ENCODE measurements around the gene CITED2. TPM values are rescaled to one million over a fixed set of nuclear protein-coding genes. Genes with fewer than 3 reads are reported as not detected.
"Not testable (repeated sequence)": the region's sequence is repeated elsewhere in the genome, so short reads cannot be mapped to it uniquely, and the experiment has no call there.

Gene CITED2
- total RNA-seq, 1 donor from 2014 or later: 41.8 TPM

DNA sequence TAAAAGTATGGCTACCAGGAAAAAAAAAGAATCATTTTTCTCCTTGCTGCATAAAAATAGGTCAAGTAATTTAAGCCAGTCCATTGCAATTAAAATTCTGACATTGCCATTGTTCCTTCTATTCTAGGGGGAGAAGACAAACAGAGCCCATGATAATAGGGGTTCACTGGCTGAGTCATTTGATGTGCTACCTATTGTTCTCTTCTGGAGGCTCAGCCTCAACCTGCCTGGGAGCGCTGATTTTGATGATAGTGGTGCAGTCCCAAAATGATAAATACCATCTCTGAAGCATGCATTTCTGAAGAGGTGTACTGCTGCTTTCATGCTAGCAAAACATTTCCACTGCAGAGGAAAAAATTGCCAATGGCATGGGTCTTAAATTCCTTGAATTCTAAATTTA, 5.8 kb downstream of the CITED2 start:
- Histone ChIP-seq H3K27ac (ENCODE audit: low read depth, low read length) (peak overlapping the region; percentile 83), H3K27me3 (ENCODE audit: control insufficient read depth in 3 of 3, insufficient read depth in 3 of 3, low read length in 3 of 3) (no peaks in the 10 kb centered on the region)

DNA sequence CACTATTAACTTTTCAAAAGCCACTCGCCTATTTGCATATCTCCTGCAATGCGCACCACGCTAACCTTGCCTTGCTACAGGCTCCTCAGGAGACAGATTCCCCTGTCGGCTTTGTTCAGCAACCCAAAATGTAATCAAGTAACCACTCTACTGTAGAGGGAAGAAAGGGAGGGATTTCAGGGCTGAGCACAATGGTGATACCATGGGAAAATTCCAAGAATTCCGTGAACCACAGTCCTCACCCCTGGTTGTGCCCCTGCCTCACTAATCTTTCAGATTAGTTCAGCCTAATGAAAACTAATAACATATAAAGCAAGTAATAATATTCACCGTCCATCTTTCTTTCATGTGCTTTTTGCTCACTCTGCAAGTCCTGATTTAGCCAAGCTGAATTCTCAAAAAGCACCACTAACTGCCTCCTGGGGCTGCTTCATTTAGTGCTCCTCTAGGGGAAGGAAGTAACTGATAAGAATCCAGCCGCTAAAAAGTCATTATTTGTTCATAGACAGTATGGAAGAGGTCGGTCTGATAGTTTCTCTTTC, 6.6 kb downstream of the CITED2 start:
- Histone ChIP-seq H3K4me1 (ENCODE audit: control insufficient read depth in 3 of 3, insufficient read depth in 3 of 3, low read length in 3 of 3) (peaks cover 10 to 21% (median 16%) of the 10 kb centered on the region in 3 donors), H3K9me3 (ENCODE audit: control insufficient read depth in 3 of 3, low read length in 3 of 3) (no peaks in the 10 kb centered on the region), H3K27ac (ENCODE audit: low read depth, low read length) (no peak overlapping the region)

More for the DNA sequence above, 5.8 kb downstream of the CITED2 start:
- no peak overlapping the region for H3K4me3 ChIP-seq (ENCODE audit: low read length in 3 of 3)
- no peak overlapping the region for H3K9ac ChIP-seq (ENCODE audit: low read depth in 1 of 3, low read length in 3 of 3)
- peaks cover 7 to 16% (median 11%) of the 10 kb centered on the region in 3 donors for H3K36me3 ChIP-seq (ENCODE audit: control insufficient read depth in 3 of 3, insufficient read depth in 3 of 3, low read length in 3 of 3)
- H3K4me1 ChIP-seq (ENCODE audit: control insufficient read depth in 3 of 3, insufficient read depth in 3 of 3, low read length in 3 of 3): peaks cover 12 to 21% (median 16%) of the 10 kb centered on the region in 3 donors
- H3K9me3 ChIP-seq (ENCODE audit: control insufficient read depth in 3 of 3, low read length in 3 of 3): no peaks in the 10 kb centered on the region

DNA sequence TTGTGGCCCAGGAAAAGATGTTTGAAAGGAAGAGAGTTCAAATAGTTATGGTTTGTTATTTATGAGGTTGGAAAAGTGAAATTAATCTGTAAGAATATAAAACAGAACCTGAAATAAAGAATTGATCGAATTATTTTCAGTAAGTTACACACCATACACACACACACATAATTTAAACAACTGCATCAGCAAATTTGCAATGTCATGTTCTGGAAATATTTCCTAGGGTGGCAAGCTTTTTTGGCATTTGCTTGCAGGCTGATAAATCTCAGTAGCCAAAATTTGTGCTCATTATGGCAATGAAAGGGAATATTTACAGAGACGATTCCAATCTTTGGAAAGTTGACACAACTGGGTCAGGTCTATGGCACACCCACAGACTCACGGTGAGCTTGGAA, 9.5 kb downstream of the CITED2 start:
- Histone ChIP-seq H3K4me1 (ENCODE audit: control insufficient read depth in 3 of 3, insufficient read depth in 3 of 3, low read length in 3 of 3) (peaks cover 5 to 10% (median 10%) of the 10 kb centered on the region in 3 donors), H3K9me3 (ENCODE audit: control insufficient read depth in 3 of 3, low read length in 3 of 3) (no peaks in the 10 kb centered on the region), H3K9ac (ENCODE audit: low read depth in 1 of 3, low read length in 3 of 3) (no peak overlapping the region), H3K27ac (ENCODE audit: low read depth, low read length) (no peak overlapping the region), H3K36me3 (ENCODE audit: control insufficient read depth in 3 of 3, insufficient read depth in 3 of 3, low read length in 3 of 3) (no peaks in the 10 kb centered on the region), H3K27me3 (ENCODE audit: control insufficient read depth in 3 of 3, insufficient read depth in 3 of 3, low read length in 3 of 3) (no peaks in the 10 kb centered on the region), H3K4me3 (ENCODE audit: low read length in 3 of 3) (no peak overlapping the region)

More for the DNA sequence above, 6.6 kb downstream of the CITED2 start:
- Histone ChIP-seq H3K27me3 (ENCODE audit: control insufficient read depth in 3 of 3, insufficient read depth in 3 of 3, low read length in 3 of 3) (no peaks in the 10 kb centered on the region), H3K4me3 (ENCODE audit: low read length in 3 of 3) (no peak overlapping the region), H3K9ac (ENCODE audit: low read depth in 1 of 3, low read length in 3 of 3) (no peak overlapping the region), H3K36me3 (ENCODE audit: control insufficient read depth in 3 of 3, insufficient read depth in 3 of 3, low read length in 3 of 3) (peaks cover under 1 to 9% (median 6%) of the 10 kb centered on the region in 3 donors)

DNA sequence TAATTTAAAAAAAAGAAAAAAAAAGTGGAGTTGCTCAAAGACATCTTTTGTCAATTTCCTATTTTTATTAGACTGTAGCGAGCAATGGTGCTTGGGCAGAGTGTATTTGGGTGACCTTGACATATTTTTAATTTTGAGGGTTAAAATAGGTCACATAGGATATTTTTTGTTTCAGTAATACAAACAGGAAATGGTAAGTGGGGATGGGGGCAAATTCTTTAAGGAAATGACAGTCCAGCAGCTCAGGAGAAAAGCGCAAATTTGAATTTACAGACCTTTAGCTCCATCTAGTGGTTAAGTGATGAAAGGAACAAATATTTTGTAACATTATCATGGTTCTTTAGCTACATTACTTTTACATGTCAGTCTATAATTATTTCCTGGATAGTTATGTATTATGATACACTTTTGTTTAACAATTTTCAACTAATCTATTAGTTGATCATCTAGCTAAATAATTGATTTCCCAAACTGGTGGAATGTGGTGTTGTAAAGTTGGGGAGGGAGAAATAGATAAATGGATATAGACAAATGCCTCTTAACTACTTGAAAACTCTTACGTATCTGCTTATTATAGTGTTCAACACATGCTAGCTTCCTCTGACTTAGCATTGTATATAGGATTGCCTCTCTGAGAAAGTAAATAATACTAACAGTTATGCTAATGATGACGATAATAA, 10.0 kb downstream of the CITED2 start:
- Histone ChIP-seq H3K4me3 (ENCODE audit: low read length in 3 of 3) (no peak overlapping the region), H3K36me3 (ENCODE audit: control insufficient read depth in 3 of 3, insufficient read depth in 3 of 3, low read length in 3 of 3) (no peaks in the 10 kb centered on the region), H3K9ac (ENCODE audit: low read depth in 1 of 3, low read length in 3 of 3) (no peak overlapping the region), H3K27ac (ENCODE audit: low read depth, low read length) (no peak overlapping the region), H3K9me3 (ENCODE audit: control insufficient read depth in 3 of 3, low read length in 3 of 3) (no peaks in the 10 kb centered on the region), H3K27me3 (ENCODE audit: control insufficient read depth in 3 of 3, insufficient read depth in 3 of 3, low read length in 3 of 3) (no peaks in the 10 kb centered on the region), H3K4me1 (ENCODE audit: control insufficient read depth in 3 of 3, insufficient read depth in 3 of 3, low read length in 3 of 3) (peaks cover 0 to 7% (median 5%) of the 10 kb centered on the region in 3 donors)

DNA sequence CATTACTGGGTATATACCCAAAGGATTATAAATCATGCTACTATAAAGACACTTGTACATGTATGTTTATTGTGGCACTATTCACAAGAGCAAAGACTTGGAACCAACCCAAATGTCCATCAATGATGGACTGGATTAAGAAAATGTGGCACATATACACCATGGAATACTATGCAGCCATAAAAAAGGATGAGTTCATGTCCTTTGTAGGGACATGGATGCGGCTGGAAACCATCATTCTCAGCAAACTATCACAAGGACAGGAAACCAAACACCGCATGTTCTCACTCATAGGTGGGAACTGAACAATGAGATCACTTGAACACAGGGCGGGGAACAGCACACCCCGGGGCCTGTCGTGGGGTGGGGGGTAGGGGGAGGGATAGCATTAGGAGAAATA, 10.7 kb downstream of the CITED2 start:
- not testable (repeated sequence) for H3K27me3 ChIP-seq (ENCODE audit: control insufficient read depth in 3 of 3, insufficient read depth in 3 of 3, low read length in 3 of 3); H3K27ac ChIP-seq (ENCODE audit: low read depth, low read length); H3K4me3 ChIP-seq (ENCODE audit: low read length in 3 of 3); H3K9me3 ChIP-seq (ENCODE audit: control insufficient read depth in 3 of 3, low read length in 3 of 3); H3K9ac ChIP-seq (ENCODE audit: low read depth in 1 of 3, low read length in 3 of 3); H3K4me1 ChIP-seq (ENCODE audit: control insufficient read depth in 3 of 3, insufficient read depth in 3 of 3, low read length in 3 of 3); H3K36me3 ChIP-seq (ENCODE audit: control insufficient read depth in 3 of 3, insufficient read depth in 3 of 3, low read length in 3 of 3)

DNA sequence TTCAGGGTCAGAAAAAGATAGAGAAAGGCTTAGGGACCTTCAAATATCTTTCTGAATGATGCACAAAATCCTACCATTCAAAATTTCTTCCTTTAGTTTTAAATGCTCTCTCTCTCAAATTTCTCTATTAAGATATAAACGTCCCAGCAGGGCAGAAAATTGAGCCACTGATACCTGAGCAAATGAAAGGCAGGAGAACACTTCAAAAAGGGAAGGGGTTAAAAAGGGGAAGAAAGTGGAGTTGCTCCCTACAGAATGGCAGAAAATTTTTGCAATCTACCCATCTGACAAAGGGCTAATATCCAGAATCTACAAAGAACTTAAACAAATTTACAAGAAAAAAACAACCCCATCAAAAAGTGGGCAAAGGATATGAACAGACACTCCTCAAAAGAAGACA, 11.3 kb downstream of the CITED2 start:
- H3K9ac ChIP-seq (ENCODE audit: low read depth in 1 of 3, low read length in 3 of 3); H3K36me3 ChIP-seq (ENCODE audit: control insufficient read depth in 3 of 3, insufficient read depth in 3 of 3, low read length in 3 of 3); H3K9me3 ChIP-seq (ENCODE audit: control insufficient read depth in 3 of 3, low read length in 3 of 3); H3K4me3 ChIP-seq (ENCODE audit: low read length in 3 of 3); H3K4me1 ChIP-seq (ENCODE audit: control insufficient read depth in 3 of 3, insufficient read depth in 3 of 3, low read length in 3 of 3); H3K27ac ChIP-seq (ENCODE audit: low read depth, low read length); H3K27me3 ChIP-seq (ENCODE audit: control insufficient read depth in 3 of 3, insufficient read depth in 3 of 3, low read length in 3 of 3): not testable (repeated sequence)

DNA sequence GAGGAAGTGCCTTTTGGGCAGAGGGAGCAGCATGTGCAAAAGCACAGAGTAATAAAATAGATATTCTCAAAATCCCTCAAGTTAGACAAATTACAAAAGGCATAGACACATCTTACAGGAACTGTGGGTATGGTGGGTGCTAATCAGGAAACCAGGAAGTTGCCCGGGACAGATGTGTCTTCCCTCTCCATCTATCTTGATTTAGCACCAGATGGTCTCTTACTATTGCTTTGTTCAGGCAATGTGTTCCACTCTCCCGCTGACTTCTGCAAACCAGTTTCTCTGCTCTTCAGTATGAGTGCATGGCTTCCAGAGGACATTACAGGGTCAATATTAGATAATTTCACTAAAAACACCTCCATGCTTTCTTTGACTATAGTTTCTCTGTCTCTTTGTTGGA, 13.2 kb downstream of the CITED2 start:
- Histone ChIP-seq H3K9me3 (ENCODE audit: control insufficient read depth in 3 of 3, low read length in 3 of 3) (no peaks in the 10 kb centered on the region), H3K4me1 (ENCODE audit: control insufficient read depth in 3 of 3, insufficient read depth in 3 of 3, low read length in 3 of 3) (no peaks in the 10 kb centered on the region), H3K9ac (ENCODE audit: low read depth in 1 of 3, low read length in 3 of 3) (no peak overlapping the region), H3K36me3 (ENCODE audit: control insufficient read depth in 3 of 3, insufficient read depth in 3 of 3, low read length in 3 of 3) (no peaks in the 10 kb centered on the region), H3K27me3 (ENCODE audit: control insufficient read depth in 3 of 3, insufficient read depth in 3 of 3, low read length in 3 of 3) (no peaks in the 10 kb centered on the region), H3K27ac (ENCODE audit: low read depth, low read length) (peak overlapping the region; percentile 30), H3K4me3 (ENCODE audit: low read length in 3 of 3) (no peak overlapping the region)

DNA sequence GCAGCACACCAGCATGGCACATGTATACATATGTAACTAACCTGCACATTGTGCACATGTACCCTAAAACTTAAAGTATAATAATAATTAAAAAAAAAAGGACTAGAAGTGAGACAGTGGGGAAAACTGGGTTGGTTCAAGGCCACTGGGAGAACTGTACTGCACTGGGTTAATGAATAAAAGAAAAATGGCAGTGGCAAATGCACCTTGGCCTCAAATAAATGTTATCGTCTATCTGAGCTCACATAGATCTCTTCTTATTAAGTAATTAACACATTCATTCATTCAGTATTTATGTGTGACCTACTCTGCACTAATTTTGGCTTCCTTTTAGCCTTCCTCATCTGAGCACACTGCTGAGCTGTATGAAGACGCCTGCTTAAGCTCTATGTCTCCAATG, 17.5 kb downstream of the CITED2 start:
- H3K27me3 ChIP-seq (ENCODE audit: control insufficient read depth in 3 of 3, insufficient read depth in 3 of 3, low read length in 3 of 3): no peaks in the 10 kb centered on the region
- H3K9ac ChIP-seq (ENCODE audit: low read depth in 1 of 3, low read length in 3 of 3): no peak overlapping the region
- no peak overlapping the region for H3K27ac ChIP-seq (ENCODE audit: low read depth, low read length)

DNA sequence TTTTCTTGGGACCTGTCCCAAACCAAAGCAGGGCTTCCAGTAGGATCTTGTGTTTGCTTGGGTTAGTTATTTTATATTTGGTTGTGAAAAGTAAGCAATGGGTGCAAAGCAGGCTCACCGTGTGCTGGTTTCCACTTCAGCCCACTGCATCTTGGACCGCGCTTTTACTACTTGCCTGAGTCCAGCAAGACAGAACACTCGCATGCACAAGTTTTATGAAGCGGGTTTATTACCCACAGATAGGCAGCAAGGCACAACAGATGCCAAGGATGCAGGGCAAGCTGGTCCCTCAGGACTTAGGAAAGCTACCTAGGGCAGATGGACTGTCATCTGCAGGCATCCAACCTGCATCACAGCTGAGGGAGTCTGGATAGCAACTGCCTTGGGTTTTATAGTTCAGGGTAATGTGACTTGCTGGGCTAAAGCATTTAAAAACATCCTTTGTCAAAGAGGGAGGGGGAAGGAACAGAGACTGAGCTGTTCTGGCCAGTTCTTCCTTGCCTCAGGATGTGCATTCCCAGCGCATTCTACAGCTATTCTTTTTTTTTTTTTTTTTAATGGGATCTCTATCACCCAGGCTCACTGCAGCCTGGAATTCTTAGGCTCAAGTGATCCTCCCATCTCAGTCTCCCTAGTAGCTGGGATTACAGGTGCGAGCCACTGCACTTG, 18.5 kb downstream of the CITED2 start:
- no peak overlapping the region for H3K27ac ChIP-seq (ENCODE audit: low read depth, low read length)
- H3K9ac ChIP-seq (ENCODE audit: low read depth in 1 of 3, low read length in 3 of 3): no peak overlapping the region
- H3K9me3 ChIP-seq (ENCODE audit: control insufficient read depth in 3 of 3, low read length in 3 of 3): no peaks in the 10 kb centered on the region
- H3K4me1 ChIP-seq (ENCODE audit: control insufficient read depth in 3 of 3, insufficient read depth in 3 of 3, low read length in 3 of 3): no peaks in the 10 kb centered on the region
- no peaks in the 10 kb centered on the region for H3K36me3 ChIP-seq (ENCODE audit: control insufficient read depth in 3 of 3, insufficient read depth in 3 of 3, low read length in 3 of 3)
- no peaks in the 10 kb centered on the region for H3K27me3 ChIP-seq (ENCODE audit: control insufficient read depth in 3 of 3, insufficient read depth in 3 of 3, low read length in 3 of 3)
- no peak overlapping the region for H3K4me3 ChIP-seq (ENCODE audit: low read length in 3 of 3)

More for the DNA sequence above, 17.5 kb downstream of the CITED2 start:
- Histone ChIP-seq H3K4me1 (ENCODE audit: control insufficient read depth in 3 of 3, insufficient read depth in 3 of 3, low read length in 3 of 3) (no peaks in the 10 kb centered on the region), H3K4me3 (ENCODE audit: low read length in 3 of 3) (no peak overlapping the region), H3K36me3 (ENCODE audit: control insufficient read depth in 3 of 3, insufficient read depth in 3 of 3, low read length in 3 of 3) (no peaks in the 10 kb centered on the region), H3K9me3 (ENCODE audit: control insufficient read depth in 3 of 3, low read length in 3 of 3) (no peaks in the 10 kb centered on the region)

DNA sequence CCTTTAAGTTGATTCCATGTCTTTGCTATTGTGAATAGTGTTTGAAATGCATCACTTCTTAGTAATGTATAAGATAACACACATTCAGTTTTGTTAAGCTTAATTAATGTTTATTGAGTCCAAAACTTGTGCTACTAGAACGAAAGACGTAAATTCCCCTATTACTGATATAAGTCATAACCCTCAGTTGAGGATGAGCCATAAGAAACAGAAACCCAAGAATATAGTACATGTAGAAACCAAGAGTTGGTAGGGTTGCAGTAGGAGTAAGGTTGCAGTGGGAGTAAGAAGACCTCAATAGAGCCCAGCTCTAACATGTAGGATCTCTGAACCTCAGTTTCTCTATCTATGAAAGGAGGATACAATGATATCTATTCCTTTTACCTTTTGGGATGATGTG, 19.3 kb downstream of the CITED2 start:
- Histone ChIP-seq H3K36me3 (ENCODE audit: control insufficient read depth in 3 of 3, insufficient read depth in 3 of 3, low read length in 3 of 3) (no peaks in the 10 kb centered on the region), H3K27me3 (ENCODE audit: control insufficient read depth in 3 of 3, insufficient read depth in 3 of 3, low read length in 3 of 3) (no peaks in the 10 kb centered on the region), H3K27ac (ENCODE audit: low read depth, low read length) (no peak overlapping the region), H3K9ac (ENCODE audit: low read depth in 1 of 3, low read length in 3 of 3) (no peak overlapping the region), H3K9me3 (ENCODE audit: control insufficient read depth in 3 of 3, low read length in 3 of 3) (no peaks in the 10 kb centered on the region), H3K4me3 (ENCODE audit: low read length in 3 of 3) (no peak overlapping the region), H3K4me1 (ENCODE audit: control insufficient read depth in 3 of 3, insufficient read depth in 3 of 3, low read length in 3 of 3) (no peaks in the 10 kb centered on the region)

Measured in skeletal muscle tissue (tissue), 4 donors.